ENCODE results near the gene LRRC8D.

GRCh38 chr1:89986020-89986419, 165.2 kb downstream of the LRRC8D start:
- TF ChIP-seq, protein P1, sequence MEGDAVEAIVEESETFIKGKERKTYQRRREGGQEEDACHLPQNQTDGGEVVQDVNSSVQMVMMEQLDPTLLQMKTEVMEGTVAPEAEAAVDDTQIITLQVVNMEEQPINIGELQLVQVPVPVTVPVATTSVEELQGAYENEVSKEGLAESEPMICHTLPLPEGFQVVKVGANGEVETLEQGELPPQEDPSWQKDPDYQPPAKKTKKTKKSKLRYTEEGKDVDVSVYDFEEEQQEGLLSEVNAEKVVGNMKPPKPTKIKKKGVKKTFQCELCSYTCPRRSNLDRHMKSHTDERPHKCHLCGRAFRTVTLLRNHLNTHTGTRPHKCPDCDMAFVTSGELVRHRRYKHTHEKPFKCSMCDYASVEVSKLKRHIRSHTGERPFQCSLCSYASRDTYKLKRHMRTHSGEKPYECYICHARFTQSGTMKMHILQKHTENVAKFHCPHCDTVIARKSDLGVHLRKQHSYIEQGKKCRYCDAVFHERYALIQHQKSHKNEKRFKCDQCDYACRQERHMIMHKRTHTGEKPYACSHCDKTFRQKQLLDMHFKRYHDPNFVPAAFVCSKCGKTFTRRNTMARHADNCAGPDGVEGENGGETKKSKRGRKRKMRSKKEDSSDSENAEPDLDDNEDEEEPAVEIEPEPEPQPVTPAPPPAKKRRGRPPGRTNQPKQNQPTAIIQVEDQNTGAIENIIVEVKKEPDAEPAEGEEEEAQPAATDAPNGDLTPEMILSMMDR (conservative IDR thresholded peaks at IDR 0.05; ENCODE audit: low read depth in 2 of 2) = no peak
- TF ChIP-seq POLR2AphosphoS5 (IDR thresholded peaks at IDR 0.05; ENCODE audit: low read depth) = no peak
- TF ChIP-seq, protein P2, sequence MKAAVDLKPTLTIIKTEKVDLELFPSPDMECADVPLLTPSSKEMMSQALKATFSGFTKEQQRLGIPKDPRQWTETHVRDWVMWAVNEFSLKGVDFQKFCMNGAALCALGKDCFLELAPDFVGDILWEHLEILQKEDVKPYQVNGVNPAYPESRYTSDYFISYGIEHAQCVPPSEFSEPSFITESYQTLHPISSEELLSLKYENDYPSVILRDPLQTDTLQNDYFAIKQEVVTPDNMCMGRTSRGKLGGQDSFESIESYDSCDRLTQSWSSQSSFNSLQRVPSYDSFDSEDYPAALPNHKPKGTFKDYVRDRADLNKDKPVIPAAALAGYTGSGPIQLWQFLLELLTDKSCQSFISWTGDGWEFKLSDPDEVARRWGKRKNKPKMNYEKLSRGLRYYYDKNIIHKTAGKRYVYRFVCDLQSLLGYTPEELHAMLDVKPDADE (IDR thresholded peaks at IDR 0.05) = no peak
